HepG2 (cell line): ENCODE data around the gene DUSP21. TPM values are rescaled to one million over a fixed set of nuclear protein-coding genes. Genes with fewer than 3 reads are reported as not detected.

Source experiments
- ATAC-seq: fragments of 200-7000 bp; cut with Tn5 transposase; 3 replicates; pipeline ENCODE4 v1.9.1; 2020; ENCODE audit warnings: mild to moderate bottlenecking, moderate library complexity
- BruUV-seq: library from RNA; stranded (reverse); fragments of 400-500 nt; replicated peaks from 2 replicates; lab custom pipeline; 2021; lab: Mats Ljungman, UMichigan
- CTCF ChIA-PET: fragments of 300-600 bp; formaldehyde crosslinking; extraction: SDS; loops from one replicate; lab custom pipeline; 2021; ENCODE audit warnings: low total read pairs, inconsistent platforms, low intra/inter-chr PET ratio; lab: Yijun Ruan, JAX
- POLR2A ChIA-PET: fragments of 350-600 bp; sonication (Branson Sonifier 250); formaldehyde crosslinking; loops from one replicate; lab custom pipeline; 2020; ENCODE audit warnings: antibody characterized with exemption, inconsistent platforms; lab: Yijun Ruan, JAX
- DNase-seq: peaks from one replicate; pipeline ENCODE4 v3.0.0-alpha.2; 2015; ENCODE audit warnings: low spot score
- FAIRE-seq: peaks from 3 replicates; lab custom pipeline; 2011; peaks lifted over from hg19 to GRCh38; lab: Jason Lieb, UNC
- H2AFZ ChIP-seq: one replicate; pipeline ENCODE4 v1.6.1; 2011; ENCODE audit warnings: low read length, inconsistent platforms
- H3K27ac ChIP-seq: fragments of 300-600 bp; 3 replicates; pipeline ENCODE4 v1.8.0; 2011; ENCODE audit warnings: mixed run types, mild to moderate bottlenecking, mixed read lengths, low read length, inconsistent platforms; ENCODE audit not compliant: insufficient read depth; ENCODE audit errors: extremely low read length
- H3K27me3 ChIP-seq, 2 experiments: fragments of 200-600 bp in 1 of 2; 2 replicates in 1 of 2; 3 replicates in 1 of 2; pipeline versions ENCODE4 v1.6.0 to v1.8.0; 2011; ENCODE audit warnings: low read length in 2 of 2, mild to moderate bottlenecking in 2 of 2, moderate library complexity in 2 of 2, inconsistent platforms in 1 of 2; ENCODE audit not compliant: insufficient read depth in 2 of 2, control insufficient read depth in 1 of 2
- H3K36me3 ChIP-seq, 2 experiments: fragments of 200-600 bp in 1 of 2; replicated peaks in 1 of 2; 2 replicates in 1 of 2; 3 replicates in 1 of 2; pipeline versions ENCODE4 v1.5.1 to v1.8.0; 2011; ENCODE audit warnings: low read length in 2 of 2, inconsistent platforms in 1 of 2; ENCODE audit not compliant: insufficient read depth in 2 of 2, control insufficient read depth in 1 of 2
- H3K4me1 ChIP-seq: 2 replicates; pipeline ENCODE4 v1.5.1; 2012; ENCODE audit warnings: low read length, inconsistent platforms; ENCODE audit not compliant: insufficient read depth
- H3K4me2 ChIP-seq: 2 replicates; pipeline ENCODE4 v1.6.0; 2011; ENCODE audit warnings: low read depth, low read length, inconsistent platforms
- H3K4me3 ChIP-seq, 3 experiments: fragments of 200-600 bp in 1 of 3; sonication (generic), shearing (Covaris generic) in 1 of 3; replicated peaks in 1 of 3; 2 replicates each; pipeline ENCODE4 v1.5.1; 2011 to 2016; ENCODE audit warnings: low read length in 3 of 3, inconsistent platforms in 2 of 3, low read depth in 2 of 3, mild to moderate bottlenecking in 2 of 3, control low read depth in 1 of 3, mixed read lengths in 1 of 3; ENCODE audit not compliant: insufficient read depth in 1 of 3
- H3K79me2 ChIP-seq: one replicate; pipeline ENCODE4 v1.6.1; 2011; ENCODE audit warnings: low read length, inconsistent platforms; ENCODE audit not compliant: insufficient read depth
- H3K9ac ChIP-seq: 2 replicates; pipeline ENCODE4 v1.6.0; 2011; ENCODE audit warnings: mild to moderate bottlenecking, low read depth, low read length, inconsistent platforms; ENCODE audit not compliant: insufficient read depth
- H3K9me3 ChIP-seq: 2 replicates; pipeline ENCODE4 v1.5.1; 2012; ENCODE audit warnings: mild to moderate bottlenecking, low read length
- H4K20me1 ChIP-seq: 2 replicates; pipeline ENCODE4 v1.6.0; 2011; ENCODE audit warnings: inconsistent platforms, mild to moderate bottlenecking, low read length, moderate library complexity; ENCODE audit not compliant: insufficient read depth
- ATF1 ChIP-seq: IDR thresholded peaks from 2 replicates; pipeline ENCODE4 v1.6.1; 2016; ENCODE audit warnings: mild to moderate bottlenecking, control low read depth
- ATM ChIP-seq: fragments of 450-650 bp; IDR thresholded peaks from 2 replicates; pipeline ENCODE4 v1.7.1; 2017; ENCODE audit warnings: mild to moderate bottlenecking, borderline replicate concordance
- FOXM1 ChIP-seq: sonication (generic); formaldehyde crosslinking; IDR thresholded peaks from 2 replicates; pipeline ENCODE4 v1.5.0; 2020; ENCODE audit warnings: missing genetic modification reagents
- KLF13 ChIP-seq: sonication (generic); formaldehyde crosslinking; IDR thresholded peaks from 2 replicates; pipeline ENCODE4 v1.4.0; 2020; ENCODE audit warnings: mild to moderate bottlenecking, missing genetic modification reagents
- MED13 ChIP-seq: sonication (generic); formaldehyde crosslinking; IDR thresholded peaks from 2 replicates; pipeline ENCODE4 v1.5.0; 2020; ENCODE audit warnings: missing genetic modification reagents
- RAD21 ChIP-seq: fragments of 450-650 bp; formaldehyde crosslinking; IDR thresholded peaks from 2 replicates; pipeline ENCODE4 v1.5.0; 2020; ENCODE audit warnings: mild to moderate bottlenecking
- RBAK ChIP-seq: sonication (generic); formaldehyde crosslinking; IDR thresholded peaks from 2 replicates; pipeline ENCODE4 v1.5.1; 2020; ENCODE audit warnings: mild to moderate bottlenecking, missing genetic modification reagents
- ZBTB38 ChIP-seq: sonication (generic); formaldehyde crosslinking; IDR thresholded peaks from 2 replicates; pipeline ENCODE4 v1.5.1; 2020; ENCODE audit warnings: mild to moderate bottlenecking, missing genetic modification reagents
- ZBTB8A ChIP-seq: sonication (generic); formaldehyde crosslinking; IDR thresholded peaks from 2 replicates; pipeline ENCODE4 v1.4.0; 2020; ENCODE audit warnings: mild to moderate bottlenecking, low read depth, missing genetic modification reagents, borderline replicate concordance
- ZEB1 ChIP-seq: IDR thresholded peaks from 2 replicates; pipeline ENCODE4 v1.6.1; 2012; ENCODE audit warnings: mild to moderate bottlenecking, low read depth, inconsistent platforms; ENCODE audit not compliant: insufficient replicate concordance
- ZNF253 ChIP-seq: sonication (generic); formaldehyde crosslinking; IDR thresholded peaks from 2 replicates; pipeline ENCODE4 v1.8.0; 2022; ENCODE audit warnings: mild to moderate bottlenecking, missing genetic modification reagents, borderline replicate concordance
- ZNF329 ChIP-seq: sonication (generic); formaldehyde crosslinking; IDR thresholded peaks from 2 replicates; pipeline ENCODE4 v1.9.0; 2021; ENCODE audit warnings: low read depth, mild to moderate bottlenecking, missing genetic modification reagents
- ZNF670 ChIP-seq: sonication (generic); formaldehyde crosslinking; IDR thresholded peaks from 2 replicates; pipeline ENCODE4 v1.8.0; 2022; ENCODE audit warnings: mild to moderate bottlenecking, missing genetic modification reagents, borderline replicate concordance
- ZNF775 ChIP-seq: sonication (generic); formaldehyde crosslinking; IDR thresholded peaks from 2 replicates; pipeline ENCODE4 v1.4.0; 2020; ENCODE audit warnings: missing genetic modification reagents, mild to moderate bottlenecking, moderate library complexity, borderline replicate concordance
- WGBS: methylation state at CpG from one replicate; pipeline ENCODE4 v1.1.6; 2017; ENCODE audit warnings: low lambda C conversion rate; 5-methylcytosine and 5-hydroxymethylcytosine counted together
- in situ Hi-C: cut with HindIII; loops from 2 replicates; pipeline ENCODE4 v1.10.0; 2017; ENCODE audit warnings: low pct_unique_long_range_greater_than_20kb; ENCODE audit not compliant: extremely low pct_ligation_motif_present
- intact Hi-C: fragments of 100-400 bp; cut with micrococcal nuclease; formaldehyde crosslinking; loops from one replicate; pipeline ENCODE4 v1.10.0; 2022; ENCODE audit not compliant: unreplicated experiment
- polyA plus RNA-seq, 8 experiments: library from polyadenylated mRNA; depleted of rRNA in 3 of 8; stranded (reverse) in 7 of 8; unstranded in 1 of 8; fragments of >200 nt; fragmentation: Illumina TruSeq in 4 of 8; extraction: Trizol in 4 of 8; gene quantifications; 2 replicates each; pipeline versions ENCODE4 v1.2.1 to v1.2.3, GENCODE V29; 2011 to 2016; ENCODE audit warnings: low read depth in 4 of 8, missing spikeins in 1 of 8, mixed read lengths in 1 of 8; ENCODE audit not compliant: insufficient read depth in 1 of 8
- total RNA-seq, 5 experiments: library from RNA; depleted of rRNA; stranded (reverse); fragments of >200 nt; fragmentation: Illumina TruSeq; extraction: Trizol; gene quantifications; 2 replicates each; pipeline ENCODE4 v1.2.3, GENCODE V29; 2016; ENCODE audit warnings: low read depth in 1 of 5
- TF ChIP-seq, protein P1 (sequence below): sonication (generic); formaldehyde crosslinking; IDR thresholded peaks from 2 replicates; pipeline ENCODE4 v1.4.0; 2020; ENCODE audit warnings: missing genetic modification reagents
- TF ChIP-seq, protein P2 (sequence below): IDR thresholded peaks from 2 replicates; pipeline ENCODE4 v1.6.1; 2016; ENCODE audit warnings: missing compliant biosample characterization, missing genetic modification reagents, borderline replicate concordance
- TF ChIP-seq, protein P3 (sequence below): sonication (generic); formaldehyde crosslinking; IDR thresholded peaks from 2 replicates; pipeline ENCODE4 v1.4.0; 2020; ENCODE audit warnings: low read depth, mild to moderate bottlenecking, missing genetic modification reagents

Gene DUSP21
- total and polyA plus RNA-seq, 2 of the 13 experiments (the other 11 are each of a cell fraction or from before 2014, with no cell fraction given), result not detected

DNA sequence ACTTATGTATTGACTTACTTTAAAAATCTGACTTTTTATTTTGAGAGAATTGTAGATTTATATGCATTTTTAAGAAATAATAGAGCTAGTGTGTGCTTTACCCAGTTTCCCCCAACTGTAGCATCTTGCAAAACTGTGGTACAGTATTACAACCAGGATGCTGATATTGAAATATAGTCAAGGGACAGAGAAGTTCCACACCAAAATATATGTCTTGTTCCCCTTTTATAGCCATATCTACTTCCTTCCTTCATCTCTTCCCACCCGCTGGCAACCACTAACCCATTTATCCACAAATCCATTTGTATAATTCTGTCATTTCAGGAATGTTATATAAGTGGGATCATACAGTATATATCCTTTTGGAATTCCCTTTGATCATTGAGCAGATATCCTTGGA lies 46.0 kb downstream of the DUSP21 start:
- ATAC-seq, result no peak

DNA sequence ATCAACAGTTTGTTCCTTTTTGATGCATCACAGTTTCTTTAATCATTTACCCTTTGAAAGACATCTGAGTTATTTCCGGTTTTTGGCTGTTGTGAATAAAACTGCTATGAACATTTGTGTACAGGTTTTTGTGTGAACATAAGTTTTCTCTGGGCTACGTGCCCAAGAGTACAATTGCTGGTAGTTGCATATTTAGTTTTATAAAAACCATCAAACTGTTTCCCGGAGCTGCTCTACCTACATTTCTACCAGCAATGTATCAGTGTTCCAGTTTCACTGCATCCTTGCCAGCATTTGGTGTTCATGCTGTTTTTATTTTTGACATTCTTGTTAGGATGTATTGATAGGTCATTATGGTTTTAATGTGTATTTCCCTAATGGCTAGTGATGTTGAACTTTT lies 46.4 kb downstream of the DUSP21 start:
- TSS peak; percentile 14 for BruUV-seq
- DNase-seq, result no peak
- in situ Hi-C loops (no loop called here), intact Hi-C loops (no loop called here)
- Histone ChIP-seq H3K27me3 (no peaks in the 10 kb centered on the region), H3K4me1 (peaks cover 10% of the 10 kb centered on the region), H4K20me1 (peaks cover 11% of the 10 kb centered on the region; the same call in 1 of the 2 replicates), H3K27ac (no peak overlapping the region), H3K9me3 (no peaks in the 10 kb centered on the region), H3K79me2 (peaks cover 78% of the 10 kb centered on the region), H2AFZ (no peak overlapping the region), H3K36me3 (no peaks in the 10 kb centered on the region)
- CTCF ChIA-PET, result no interaction called here
- TF ChIP-seq ATF1 (CRISPR knock-in tag) (no peak), ZNF775 (no peak), ZNF329 (CRISPR knock-in tag) (no peak), KLF13 (no peak), ZBTB38 (CRISPR knock-in tag) (no peak), ZBTB8A (no peak), RBAK (CRISPR knock-in tag) (no peak)
- TF ChIP-seq, protein P1, sequence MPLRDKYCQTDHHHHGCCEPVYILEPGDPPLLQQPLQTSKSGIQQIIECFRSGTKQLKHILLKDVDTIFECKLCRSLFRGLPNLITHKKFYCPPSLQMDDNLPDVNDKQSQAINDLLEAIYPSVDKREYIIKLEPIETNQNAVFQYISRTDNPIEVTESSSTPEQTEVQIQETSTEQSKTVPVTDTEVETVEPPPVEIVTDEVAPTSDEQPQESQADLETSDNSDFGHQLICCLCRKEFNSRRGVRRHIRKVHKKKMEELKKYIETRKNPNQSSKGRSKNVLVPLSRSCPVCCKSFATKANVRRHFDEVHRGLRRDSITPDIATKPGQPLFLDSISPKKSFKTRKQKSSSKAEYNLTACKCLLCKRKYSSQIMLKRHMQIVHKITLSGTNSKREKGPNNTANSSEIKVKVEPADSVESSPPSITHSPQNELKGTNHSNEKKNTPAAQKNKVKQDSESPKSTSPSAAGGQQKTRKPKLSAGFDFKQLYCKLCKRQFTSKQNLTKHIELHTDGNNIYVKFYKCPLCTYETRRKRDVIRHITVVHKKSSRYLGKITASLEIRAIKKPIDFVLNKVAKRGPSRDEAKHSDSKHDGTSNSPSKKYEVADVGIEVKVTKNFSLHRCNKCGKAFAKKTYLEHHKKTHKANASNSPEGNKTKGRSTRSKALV (CRISPR knock-in tag), result no peak
- TF ChIP-seq, protein P2, sequence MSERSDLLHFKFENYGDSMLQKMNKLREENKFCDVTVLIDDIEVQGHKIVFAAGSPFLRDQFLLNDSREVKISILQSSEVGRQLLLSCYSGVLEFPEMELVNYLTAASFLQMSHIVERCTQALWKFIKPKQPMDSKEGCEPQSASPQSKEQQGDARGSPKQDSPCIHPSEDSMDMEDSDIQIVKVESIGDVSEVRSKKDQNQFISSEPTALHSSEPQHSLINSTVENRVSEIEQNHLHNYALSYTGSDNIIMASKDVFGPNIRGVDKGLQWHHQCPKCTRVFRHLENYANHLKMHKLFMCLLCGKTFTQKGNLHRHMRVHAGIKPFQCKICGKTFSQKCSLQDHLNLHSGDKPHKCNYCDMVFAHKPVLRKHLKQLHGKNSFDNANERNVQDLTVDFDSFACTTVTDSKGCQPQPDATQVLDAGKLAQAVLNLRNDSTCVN (CRISPR knock-in tag), result no peak
- TF ChIP-seq, protein P3, sequence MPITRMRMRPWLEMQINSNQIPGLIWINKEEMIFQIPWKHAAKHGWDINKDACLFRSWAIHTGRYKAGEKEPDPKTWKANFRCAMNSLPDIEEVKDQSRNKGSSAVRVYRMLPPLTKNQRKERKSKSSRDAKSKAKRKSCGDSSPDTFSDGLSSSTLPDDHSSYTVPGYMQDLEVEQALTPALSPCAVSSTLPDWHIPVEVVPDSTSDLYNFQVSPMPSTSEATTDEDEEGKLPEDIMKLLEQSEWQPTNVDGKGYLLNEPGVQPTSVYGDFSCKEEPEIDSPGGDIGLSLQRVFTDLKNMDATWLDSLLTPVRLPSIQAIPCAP (CRISPR knock-in tag), result no peak
- TF ChIP-seq, all 625 proteins: peak for 0
- no peak overlapping the region for H3K4me2 ChIP-seq
- 87% methylated on average over 3 of the region's 3 CpGs for WGBS
- peak; percentile 50 for FAIRE-seq
- POLR2A ChIA-PET, result no interaction called here
- H3K4me3 ChIP-seq, result no peak overlapping the region
- no peak for ATAC-seq
- H3K9ac ChIP-seq, result no peak overlapping the region

More for the DNA sequence above, 46.0 kb downstream of the DUSP21 start:
- no peaks in the 10 kb centered on the region for H3K9me3 ChIP-seq
- BruUV-seq, result no TSS peak
- no peak overlapping the region for H3K9ac ChIP-seq
- H4K20me1 ChIP-seq, result peaks cover 10% of the 10 kb centered on the region
- no peaks in the 10 kb centered on the region for H3K27me3 ChIP-seq
- no peak overlapping the region for H3K4me3 ChIP-seq
- CTCF ChIA-PET, result no interaction called here
- in situ Hi-C loops (no loop called here), intact Hi-C loops (no loop called here)
- DNase-seq, result no peak
- H3K36me3 ChIP-seq, result no peaks in the 10 kb centered on the region
- H3K4me1 ChIP-seq, result peaks cover 10% of the 10 kb centered on the region
- no peak overlapping the region for H3K4me2 ChIP-seq
- H3K27ac ChIP-seq, result no peak overlapping the region
- TF ChIP-seq MED13 (CRISPR knock-in tag) (no peak), RAD21 (CRISPR knock-in tag) (no peak), ZEB1 (no peak), ZNF253 (CRISPR knock-in tag) (no peak), FOXM1 (no peak), ZNF670 (no peak), ATM (no peak)
- no peak for FAIRE-seq
- POLR2A ChIA-PET, result no interaction called here
- peaks cover 79% of the 10 kb centered on the region for H3K79me2 ChIP-seq
- WGBS, result 94% methylated on average over 1 of the region's 1 CpG
- H2AFZ ChIP-seq, result no peak overlapping the region
